Mesendoderm (in vitro differentiated cells): ENCODE measurements around the gene GET4.
"Not testable (repeated sequence)": the region's sequence is repeated elsewhere in the genome, so short reads cannot be mapped to it uniquely, and the experiment has no call there.

ENCODE experiments used
- DNase-seq: peaks from one replicate; pipeline ENCODE4 v3.0.0; 2013
- H2AK5ac ChIP-seq: 2 replicates; pipeline ENCODE4 v1.6.1; 2013; ENCODE audit warnings: low read length, inconsistent platforms
- H2BK120ac ChIP-seq: 2 replicates; pipeline ENCODE4 v1.6.1; 2013; ENCODE audit warnings: low read depth, mild to moderate bottlenecking, low read length, moderate library complexity, mixed read lengths
- H2BK15ac ChIP-seq: replicated peaks from 2 replicates; pipeline ENCODE4 v1.6.1; 2013; ENCODE audit warnings: low read depth, mild to moderate bottlenecking, moderate library complexity
- H2BK5ac ChIP-seq: 2 replicates; pipeline ENCODE4 v1.6.1; 2013; ENCODE audit warnings: low read length, inconsistent platforms
- H3K18ac ChIP-seq: 2 replicates; pipeline ENCODE4 v1.6.1; 2013; ENCODE audit warnings: mild to moderate bottlenecking, low read length, mixed read lengths
- H3K23ac ChIP-seq: one replicate; pipeline ENCODE4 v1.6.1; 2013; ENCODE audit warnings: low read length
- H3K27ac ChIP-seq: 2 replicates; pipeline ENCODE4 v1.5.1; 2013; ENCODE audit warnings: low read depth, mild to moderate bottlenecking, inconsistent platforms, low read length, moderate library complexity
- H3K27me3 ChIP-seq: 2 replicates; pipeline ENCODE4 v1.6.1; 2013; ENCODE audit warnings: low read length, control low read depth, mild to moderate bottlenecking, inconsistent platforms; ENCODE audit not compliant: insufficient read depth, poor library complexity
- H3K36me3 ChIP-seq: 2 replicates; pipeline ENCODE4 v1.6.1; 2013; ENCODE audit warnings: low read length, inconsistent platforms; ENCODE audit not compliant: control insufficient read depth, insufficient read depth
- H3K4ac ChIP-seq: one replicate; pipeline ENCODE4 v1.6.1; 2013; ENCODE audit warnings: low read depth, mild to moderate bottlenecking, low read length, moderate library complexity
- H3K4me1 ChIP-seq: 2 replicates; pipeline ENCODE4 v1.6.1; 2013; ENCODE audit warnings: low read depth, low read length, inconsistent platforms; ENCODE audit not compliant: control insufficient read depth
- H3K4me2 ChIP-seq: 2 replicates; pipeline ENCODE4 v1.6.1; 2013; ENCODE audit warnings: low read length
- H3K4me3 ChIP-seq: 2 replicates; pipeline ENCODE4 v1.5.1; 2013; ENCODE audit warnings: mild to moderate bottlenecking, low read length
- H3K56ac ChIP-seq: one replicate; pipeline ENCODE4 v1.6.1; 2013; ENCODE audit warnings: low read length
- H3K79me1 ChIP-seq: 2 replicates; pipeline ENCODE4 v1.6.1; 2013; ENCODE audit warnings: low read length, inconsistent platforms
- H3K79me2 ChIP-seq: 2 replicates; pipeline ENCODE4 v1.6.1; 2013; ENCODE audit warnings: mild to moderate bottlenecking, low read length; ENCODE audit not compliant: control insufficient read depth, insufficient read depth
- H3K9ac ChIP-seq: 2 replicates; pipeline ENCODE4 v1.6.1; 2013; ENCODE audit warnings: low read length, inconsistent platforms
- H4K5ac ChIP-seq: one replicate; pipeline ENCODE4 v1.6.1; 2013; ENCODE audit warnings: low read length
- H4K8ac ChIP-seq: one replicate; pipeline ENCODE4 v1.6.1; 2013; ENCODE audit warnings: low read depth, mild to moderate bottlenecking, control low read depth, low read length, moderate library complexity
- WGBS: extraction: QIAGEN DNeasy Blood & Tissue Kit; methylation state at CpG from one replicate; pipeline ENCODE4 v1.1.7; 2013; ENCODE audit warnings: low lambda C conversion rate, missing lambda C conversion rate; ENCODE audit not compliant: insufficient coverage; ENCODE audit errors: extremely low coverage; 5-methylcytosine and 5-hydroxymethylcytosine counted together

The GET4 gene

GRCh38 chr7:938546-939185 is 62.3 kb downstream of the GET4 start:
- Histone ChIP-seq H2BK5ac (no peak overlapping the region), H3K27ac (no peak overlapping the region), H4K8ac (no peak overlapping the region), H2BK120ac (no peak overlapping the region), H3K18ac (no peak overlapping the region), H3K79me1 (no peaks in the 10 kb centered on the region), H3K4me1 (no peaks in the 10 kb centered on the region), H3K4ac (no peak overlapping the region), H3K36me3 (no peaks in the 10 kb centered on the region), H3K9ac (no peak overlapping the region), H3K79me2 (no peaks in the 10 kb centered on the region), H3K4me2 (no peak overlapping the region), H3K27me3 (no peaks in the 10 kb centered on the region), H3K23ac (no peak overlapping the region), H3K56ac (no peak overlapping the region), H3K4me3 (no peak overlapping the region), H2AK5ac (no peak overlapping the region), H4K5ac (no peak overlapping the region), H2BK15ac (no peak overlapping the region)
- WGBS = no CpG with 5 or more reads among the region's 27 CpGs
- no peak for DNase-seq

- H2AK5ac ChIP-seq = no peak overlapping the region
- no peak overlapping the region for H2BK120ac ChIP-seq
- no peak overlapping the region for H2BK5ac ChIP-seq
- no peaks in the 10 kb centered on the region for H3K27me3 ChIP-seq
- H2BK15ac ChIP-seq = no peak overlapping the region
- no peaks in the 10 kb centered on the region for H3K79me1 ChIP-seq
- no peak overlapping the region for H4K5ac ChIP-seq
- no peak overlapping the region for H3K23ac ChIP-seq
- H3K27ac ChIP-seq = no peak overlapping the region
- H4K8ac ChIP-seq = no peak overlapping the region
- H3K4me2 ChIP-seq = no peak overlapping the region
- no peak overlapping the region for H3K4ac ChIP-seq
- no peak overlapping the region for H3K56ac ChIP-seq
- H3K4me1 ChIP-seq = no peaks in the 10 kb centered on the region
- H3K4me3 ChIP-seq = no peak overlapping the region
- no peak overlapping the region for H3K18ac ChIP-seq
- H3K9ac ChIP-seq = no peak overlapping the region
- no peaks in the 10 kb centered on the region for H3K79me2 ChIP-seq
- DNase-seq = no peak
- H3K36me3 ChIP-seq = no peaks in the 10 kb centered on the region
- no CpG with 5 or more reads among the region's 4 CpGs for WGBS
Observed at GRCh38 chr7:939843-940242, 63.5 kb downstream of the GET4 start.

- no peaks in the 10 kb centered on the region for H3K79me1 ChIP-seq
- H3K4me2 ChIP-seq = no peak overlapping the region
- no peak overlapping the region for H3K23ac ChIP-seq
- no peak overlapping the region for H4K8ac ChIP-seq
- no peaks in the 10 kb centered on the region for H3K4me1 ChIP-seq
- H3K36me3 ChIP-seq = no peaks in the 10 kb centered on the region
- no peak for DNase-seq
- no peak overlapping the region for H2BK120ac ChIP-seq
- H3K9ac ChIP-seq = no peak overlapping the region
- H3K27ac ChIP-seq = no peak overlapping the region
- WGBS = no CpG with 5 or more reads among the region's 2 CpGs
- no peaks in the 10 kb centered on the region for H3K27me3 ChIP-seq
- H3K18ac ChIP-seq = no peak overlapping the region
- no peak overlapping the region for H3K56ac ChIP-seq
- H3K79me2 ChIP-seq = no peaks in the 10 kb centered on the region
- H2AK5ac ChIP-seq = no peak overlapping the region
- H3K4ac ChIP-seq = no peak overlapping the region
- H2BK15ac ChIP-seq = no peak overlapping the region
- no peak overlapping the region for H3K4me3 ChIP-seq
- H4K5ac ChIP-seq = no peak overlapping the region
- no peak overlapping the region for H2BK5ac ChIP-seq
Observed at GRCh38 chr7:940599-941408, 64.5 kb downstream of the GET4 start.

- H3K79me1 ChIP-seq = not testable (repeated sequence)
Observed at GRCh38 chr7:943793-944192, 67.4 kb downstream of the GET4 start.

GRCh38 chr7:944744-945143 is 68.4 kb downstream of the GET4 start:
- Histone ChIP-seq H3K27me3 (no peaks in the 10 kb centered on the region), H4K5ac (no peak overlapping the region), H2BK120ac (no peak overlapping the region), H3K4ac (no peak overlapping the region), H2AK5ac (no peak overlapping the region), H2BK5ac (no peak overlapping the region), H2BK15ac (no peak overlapping the region), H3K9ac (no peak overlapping the region), H3K79me2 (no peaks in the 10 kb centered on the region), H4K8ac (no peak overlapping the region), H3K23ac (no peak overlapping the region), H3K4me1 (peaks cover 1% of the 10 kb centered on the region), H3K36me3 (no peaks in the 10 kb centered on the region), H3K56ac (no peak overlapping the region), H3K18ac (no peak overlapping the region), H3K27ac (no peak overlapping the region), H3K4me3 (no peak overlapping the region), H3K4me2 (no peak overlapping the region), H3K79me1 (no peaks in the 10 kb centered on the region)
- no CpG with 5 or more reads among the region's 5 CpGs for WGBS
- no peak for DNase-seq

More at GRCh38 chr7:943793-944192, 67.4 kb downstream of the GET4 start:
- H2BK15ac ChIP-seq, H3K4me1 ChIP-seq, H3K79me2 ChIP-seq, H3K4me2 ChIP-seq, H3K56ac ChIP-seq, H4K8ac ChIP-seq, H2BK5ac ChIP-seq, H3K18ac ChIP-seq, H3K4me3 ChIP-seq, H3K27me3 ChIP-seq, H3K23ac ChIP-seq, H3K27ac ChIP-seq, DNase-seq, H3K4ac ChIP-seq, H2BK120ac ChIP-seq, H2AK5ac ChIP-seq, H4K5ac ChIP-seq, H3K9ac ChIP-seq, H3K36me3 ChIP-seq: not testable (repeated sequence)
- WGBS = no CpG with 5 or more reads among the region's 4 CpGs
